ENCODE data around the gene ZNF48.

Gene ZNF48

DNA sequence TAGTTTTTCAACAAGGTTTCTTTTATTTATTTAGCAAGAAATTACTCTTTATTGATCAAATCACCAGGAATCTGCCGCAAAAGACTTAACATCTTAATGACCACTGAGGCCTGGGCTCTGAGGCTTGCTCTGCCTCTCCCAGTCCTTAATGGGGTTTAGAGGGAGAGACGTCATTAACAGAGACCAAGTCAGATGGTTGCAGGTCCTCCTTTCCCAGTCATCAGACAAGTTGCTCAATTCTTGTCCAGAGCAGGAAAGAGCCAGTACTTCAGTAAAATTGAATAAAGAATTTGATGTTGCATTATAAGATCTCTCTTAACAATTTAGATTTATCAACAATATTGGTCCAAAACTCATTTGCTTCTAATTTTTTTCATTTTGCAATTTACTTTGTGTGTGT lies 48.4 kb downstream of the ZNF48 start:
- H3K4me3 ChIP-seq (ENCODE audit: low read length): peak overlapping the region; percentile 83
- no peak for TF ChIP-seq ZNF274 (IDR thresholded peaks at IDR 0.05; ENCODE audit: low read depth, low read length)

DNA sequence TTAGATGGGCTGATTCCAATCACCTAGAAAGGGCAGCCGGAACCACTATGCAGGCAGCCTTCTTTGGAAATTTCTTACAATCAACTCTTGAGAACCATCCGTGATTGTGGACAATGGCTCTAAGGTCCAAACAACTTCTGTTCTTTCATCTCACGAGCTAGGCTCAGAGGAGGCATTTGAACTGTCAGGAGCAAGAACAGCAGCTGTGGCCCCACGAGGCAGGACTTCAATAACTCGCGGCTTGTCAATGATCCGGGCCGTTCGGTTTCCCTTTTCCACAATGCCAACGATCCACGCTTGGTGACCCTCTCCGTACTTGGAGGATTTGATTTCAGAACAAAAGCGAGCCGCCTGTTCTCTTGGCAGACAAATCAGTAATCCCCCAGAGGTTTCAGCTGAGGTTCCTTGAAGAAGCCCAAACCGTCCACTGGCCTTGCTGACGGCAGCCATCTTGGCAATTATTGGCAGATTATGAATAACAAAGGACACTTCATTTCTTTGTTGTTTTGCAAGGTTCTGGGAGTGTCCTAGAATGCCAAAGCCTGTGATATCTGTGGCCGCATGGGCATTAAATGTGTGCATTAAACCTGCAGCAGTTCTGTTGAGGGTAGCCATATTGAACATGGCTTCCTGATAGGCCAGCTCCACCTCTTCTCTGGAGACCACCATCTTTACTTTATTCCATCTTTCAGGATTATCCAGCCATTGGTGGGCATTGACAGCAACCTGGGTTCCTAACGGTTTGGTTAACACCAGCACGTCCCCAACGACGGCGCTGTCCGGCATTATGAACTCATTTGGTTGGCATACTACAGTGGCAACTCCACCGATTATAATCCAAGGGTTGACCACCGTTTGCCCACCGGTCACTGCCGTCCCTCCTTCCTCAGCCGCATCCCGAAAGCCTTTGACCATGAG lies 49.3 kb downstream of the ZNF48 start:
- H3K4me3 ChIP-seq (ENCODE audit: low read length): peak overlapping the region; percentile 83
- TF ChIP-seq ZNF274 (IDR thresholded peaks at IDR 0.05; ENCODE audit: low read depth, low read length): no peak

GRCh38 chr16:30445149-30445407 lies 49.9 kb downstream of the ZNF48 start:
- H3K4me3 ChIP-seq (ENCODE audit: low read length): peak overlapping the region; percentile 83
- no peak for TF ChIP-seq ZNF274 (IDR thresholded peaks at IDR 0.05; ENCODE audit: low read depth, low read length)

- peak within 1 kb of the TSS; percentile 83 for H3K4me3 ChIP-seq (ENCODE audit: low read length)
- no peak for TF ChIP-seq ZNF274 (IDR thresholded peaks at IDR 0.05; ENCODE audit: low read depth, low read length)
Measured at GRCh38 chr16:30445408-30446202, 50.4 kb downstream of the ZNF48 start, which contains the start of gene SEPHS2. Gene SEPHS2, minus strand, starts transcription at chr16:30445874. Its CDS starts 147 bp downstream, at chr16:30445727.

GRCh38 chr16:30446203-30446595 lies 51.0 kb downstream of the ZNF48 start:
- TF ChIP-seq ZNF274 (IDR thresholded peaks at IDR 0.05; ENCODE audit: low read depth, low read length): no peak

DNA sequence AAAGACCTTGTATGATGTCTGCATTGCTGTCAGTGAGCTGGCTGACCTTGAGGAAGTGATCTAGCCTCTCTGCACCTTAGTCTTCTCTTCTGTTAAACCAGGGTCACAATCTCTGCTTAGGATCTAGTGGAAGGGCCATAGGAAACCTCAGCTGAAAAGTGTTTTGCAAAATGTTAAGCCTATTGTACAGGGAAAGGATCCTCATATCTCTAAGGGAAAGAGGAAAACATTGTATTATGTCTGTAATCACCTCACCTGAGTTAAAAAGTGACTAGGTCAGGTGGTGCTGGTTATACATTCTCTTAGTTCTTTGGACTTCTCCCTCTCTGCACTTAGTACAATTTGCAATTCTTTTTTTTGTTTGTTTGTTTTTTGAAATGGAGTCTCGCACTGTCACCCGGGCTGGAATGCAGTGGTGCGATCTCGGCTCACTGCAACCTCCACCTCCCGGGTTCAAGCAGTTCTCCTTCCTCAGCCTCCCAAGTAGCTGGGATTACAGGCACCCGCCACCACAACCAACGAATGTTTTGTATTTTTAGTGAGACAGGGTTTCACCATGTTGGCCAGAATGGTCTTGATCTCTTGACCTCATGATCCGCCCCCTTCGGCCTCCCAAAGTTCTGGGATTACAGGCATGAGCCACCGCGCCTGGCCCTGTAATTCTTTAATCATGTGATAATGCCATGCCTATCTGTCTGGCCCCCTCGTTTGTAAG lies 52.4 kb downstream of the ZNF48 start:
- no peak for TF ChIP-seq ZNF274 (IDR thresholded peaks at IDR 0.05; ENCODE audit: low read depth, low read length)
- H3K4me3 ChIP-seq (ENCODE audit: low read length): no peak overlapping the region

More at GRCh38 chr16:30446203-30446595, 51.0 kb downstream of the ZNF48 start:
- peak overlapping the region; percentile 83; the same call in 1 of the 2 replicates for H3K4me3 ChIP-seq (ENCODE audit: low read length)

GRCh38 chr16:30449116-30449435 lies 53.9 kb downstream of the ZNF48 start:
- no peak overlapping the region for H3K4me3 ChIP-seq (ENCODE audit: low read length)
- TF ChIP-seq ZNF274 (IDR thresholded peaks at IDR 0.05; ENCODE audit: low read depth, low read length): no peak
